Mesendoderm (in vitro differentiated cells): ENCODE measurements around the gene SYT2.

ENCODE experiments used
- DNase-seq: peaks from one replicate; pipeline ENCODE4 v3.0.0; 2013
- H2AK5ac ChIP-seq: 2 replicates; pipeline ENCODE4 v1.6.1; 2013; ENCODE audit warnings: low read length, inconsistent platforms
- H2BK120ac ChIP-seq: 2 replicates; pipeline ENCODE4 v1.6.1; 2013; ENCODE audit warnings: low read depth, mild to moderate bottlenecking, low read length, moderate library complexity, mixed read lengths
- H2BK15ac ChIP-seq: replicated peaks from 2 replicates; pipeline ENCODE4 v1.6.1; 2013; ENCODE audit warnings: low read depth, mild to moderate bottlenecking, moderate library complexity
- H2BK5ac ChIP-seq: 2 replicates; pipeline ENCODE4 v1.6.1; 2013; ENCODE audit warnings: low read length, inconsistent platforms
- H3K18ac ChIP-seq: 2 replicates; pipeline ENCODE4 v1.6.1; 2013; ENCODE audit warnings: mild to moderate bottlenecking, low read length, mixed read lengths
- H3K23ac ChIP-seq: one replicate; pipeline ENCODE4 v1.6.1; 2013; ENCODE audit warnings: low read length
- H3K27ac ChIP-seq: 2 replicates; pipeline ENCODE4 v1.5.1; 2013; ENCODE audit warnings: low read depth, mild to moderate bottlenecking, inconsistent platforms, low read length, moderate library complexity
- H3K27me3 ChIP-seq: 2 replicates; pipeline ENCODE4 v1.6.1; 2013; ENCODE audit warnings: low read length, control low read depth, mild to moderate bottlenecking, inconsistent platforms; ENCODE audit not compliant: insufficient read depth, poor library complexity
- H3K36me3 ChIP-seq: 2 replicates; pipeline ENCODE4 v1.6.1; 2013; ENCODE audit warnings: low read length, inconsistent platforms; ENCODE audit not compliant: control insufficient read depth, insufficient read depth
- H3K4ac ChIP-seq: one replicate; pipeline ENCODE4 v1.6.1; 2013; ENCODE audit warnings: low read depth, mild to moderate bottlenecking, low read length, moderate library complexity
- H3K4me1 ChIP-seq: 2 replicates; pipeline ENCODE4 v1.6.1; 2013; ENCODE audit warnings: low read depth, low read length, inconsistent platforms; ENCODE audit not compliant: control insufficient read depth
- H3K4me2 ChIP-seq: 2 replicates; pipeline ENCODE4 v1.6.1; 2013; ENCODE audit warnings: low read length
- H3K4me3 ChIP-seq: 2 replicates; pipeline ENCODE4 v1.5.1; 2013; ENCODE audit warnings: mild to moderate bottlenecking, low read length
- H3K56ac ChIP-seq: one replicate; pipeline ENCODE4 v1.6.1; 2013; ENCODE audit warnings: low read length
- H3K79me1 ChIP-seq: 2 replicates; pipeline ENCODE4 v1.6.1; 2013; ENCODE audit warnings: low read length, inconsistent platforms
- H3K79me2 ChIP-seq: 2 replicates; pipeline ENCODE4 v1.6.1; 2013; ENCODE audit warnings: mild to moderate bottlenecking, low read length; ENCODE audit not compliant: control insufficient read depth, insufficient read depth
- H3K9ac ChIP-seq: 2 replicates; pipeline ENCODE4 v1.6.1; 2013; ENCODE audit warnings: low read length, inconsistent platforms
- H4K5ac ChIP-seq: one replicate; pipeline ENCODE4 v1.6.1; 2013; ENCODE audit warnings: low read length
- H4K8ac ChIP-seq: one replicate; pipeline ENCODE4 v1.6.1; 2013; ENCODE audit warnings: low read depth, mild to moderate bottlenecking, control low read depth, low read length, moderate library complexity
- WGBS: extraction: QIAGEN DNeasy Blood & Tissue Kit; methylation state at CpG from one replicate; pipeline ENCODE4 v1.1.7; 2013; ENCODE audit warnings: low lambda C conversion rate, missing lambda C conversion rate; ENCODE audit not compliant: insufficient coverage; ENCODE audit errors: extremely low coverage; 5-methylcytosine and 5-hydroxymethylcytosine counted together

SYT2 gene

GRCh38 chr1:202673531-202673930 is 36.7 kb downstream of the SYT2 start:
- Histone ChIP-seq H2BK120ac (no peak overlapping the region), H3K79me2 (no peaks in the 10 kb centered on the region), H3K56ac (no peak overlapping the region), H2AK5ac (no peak overlapping the region), H3K36me3 (no peaks in the 10 kb centered on the region), H3K9ac (no peak overlapping the region), H2BK5ac (no peak overlapping the region), H2BK15ac (no peak overlapping the region), H3K27ac (no peak overlapping the region), H3K79me1 (no peaks in the 10 kb centered on the region), H3K4ac (no peak overlapping the region), H3K4me1 (peaks cover 6% of the 10 kb centered on the region), H4K5ac (no peak overlapping the region), H3K18ac (no peak overlapping the region), H3K23ac (no peak overlapping the region), H3K4me2 (no peak overlapping the region), H4K8ac (no peak overlapping the region), H3K4me3 (no peak overlapping the region), H3K27me3 (no peaks in the 10 kb centered on the region)
- no CpG with 5 or more reads among the region's 5 CpGs for WGBS
- no peak for DNase-seq

- Histone ChIP-seq H3K27me3 (no peaks in the 10 kb centered on the region), H3K4me3 (no peak overlapping the region), H3K9ac (no peak overlapping the region), H3K56ac (peak overlapping the region; percentile 42), H3K23ac (peak overlapping the region; percentile 94), H2BK15ac (no peak overlapping the region), H3K36me3 (no peaks in the 10 kb centered on the region), H3K79me2 (no peaks in the 10 kb centered on the region), H2BK5ac (no peak overlapping the region), H4K8ac (no peak overlapping the region), H2BK120ac (no peak overlapping the region), H3K79me1 (no peaks in the 10 kb centered on the region), H3K4ac (no peak overlapping the region), H2AK5ac (peak overlapping the region; percentile 45), H3K18ac (no peak overlapping the region), H3K4me2 (no peak overlapping the region), H3K4me1 (peaks cover 6% of the 10 kb centered on the region), H3K27ac (no peak overlapping the region), H4K5ac (no peak overlapping the region)
- DNase-seq: peak; percentile 43
- WGBS: no CpG with 5 or more reads among the region's 5 CpGs
Observed at GRCh38 chr1:202671399-202671798, 38.9 kb downstream of the SYT2 start.

GRCh38 chr1:202665417-202665816 is 44.8 kb downstream of the SYT2 start:
- H2BK5ac ChIP-seq: no peak overlapping the region
- no peak overlapping the region for H3K4me3 ChIP-seq
- H3K18ac ChIP-seq: no peak overlapping the region
- WGBS: no CpG with 5 or more reads among the region's 3 CpGs
- no peak overlapping the region for H3K23ac ChIP-seq
- no peaks in the 10 kb centered on the region for H3K27me3 ChIP-seq
- H3K56ac ChIP-seq: no peak overlapping the region
- no peak overlapping the region for H3K4ac ChIP-seq
- no peak overlapping the region for H2BK120ac ChIP-seq
- H2BK15ac ChIP-seq: no peak overlapping the region
- no peak overlapping the region for H3K4me2 ChIP-seq
- no peaks in the 10 kb centered on the region for H3K79me1 ChIP-seq
- no peak overlapping the region for H4K5ac ChIP-seq
- H3K27ac ChIP-seq: no peak overlapping the region
- DNase-seq: no peak
- no peak overlapping the region for H3K9ac ChIP-seq
- H3K36me3 ChIP-seq: no peaks in the 10 kb centered on the region
- no peak overlapping the region for H4K8ac ChIP-seq
- no peak overlapping the region for H2AK5ac ChIP-seq
- H3K79me2 ChIP-seq: no peaks in the 10 kb centered on the region
- no peaks in the 10 kb centered on the region for H3K4me1 ChIP-seq

- Histone ChIP-seq H4K5ac (no peak overlapping the region), H3K23ac (no peak overlapping the region), H3K18ac (no peak overlapping the region), H4K8ac (no peak overlapping the region), H3K4me3 (no peak overlapping the region), H3K36me3 (no peaks in the 10 kb centered on the region), H2AK5ac (no peak overlapping the region), H2BK120ac (no peak overlapping the region), H2BK5ac (no peak overlapping the region), H3K56ac (no peak overlapping the region), H3K27me3 (no peaks in the 10 kb centered on the region), H2BK15ac (no peak overlapping the region), H3K4me1 (no peaks in the 10 kb centered on the region), H3K79me2 (no peaks in the 10 kb centered on the region), H3K4ac (no peak overlapping the region), H3K79me1 (no peaks in the 10 kb centered on the region), H3K9ac (no peak overlapping the region), H3K27ac (no peak overlapping the region), H3K4me2 (no peak overlapping the region)
- DNase-seq: no peak
- no CpG with 5 or more reads among the region's 1 CpG for WGBS
Observed at GRCh38 chr1:202664083-202664482, 46.2 kb downstream of the SYT2 start.

- WGBS: no CpG with 5 or more reads among the region's 10 CpGs
- Histone ChIP-seq H3K56ac (no peak overlapping the region), H3K4ac (no peak overlapping the region), H4K5ac (no peak overlapping the region), H3K18ac (no peak overlapping the region), H3K79me1 (no peaks in the 10 kb centered on the region), H3K4me2 (no peak overlapping the region), H2BK120ac (no peak overlapping the region), H4K8ac (no peak overlapping the region), H3K36me3 (no peaks in the 10 kb centered on the region), H3K79me2 (no peaks in the 10 kb centered on the region), H2BK5ac (no peak overlapping the region), H2BK15ac (no peak overlapping the region), H3K4me3 (no peak overlapping the region), H3K9ac (no peak overlapping the region), H3K27me3 (no peaks in the 10 kb centered on the region), H3K23ac (no peak overlapping the region), H3K4me1 (no peaks in the 10 kb centered on the region), H3K27ac (no peak overlapping the region), H2AK5ac (no peak overlapping the region)
- no peak for DNase-seq
Observed at GRCh38 chr1:202663131-202663530, 47.1 kb downstream of the SYT2 start.

- no peak overlapping the region for H2BK120ac ChIP-seq
- no peak overlapping the region for H3K18ac ChIP-seq
- WGBS: no CpG with 5 or more reads among the region's 5 CpGs
- H3K56ac ChIP-seq: no peak overlapping the region
- no peaks in the 10 kb centered on the region for H3K27me3 ChIP-seq
- H2BK5ac ChIP-seq: no peak overlapping the region
- H3K36me3 ChIP-seq: no peaks in the 10 kb centered on the region
- H3K79me2 ChIP-seq: no peaks in the 10 kb centered on the region
- no peak overlapping the region for H3K9ac ChIP-seq
- no peak overlapping the region for H4K8ac ChIP-seq
- H3K79me1 ChIP-seq: no peaks in the 10 kb centered on the region
- H3K23ac ChIP-seq: no peak overlapping the region
- H2AK5ac ChIP-seq: no peak overlapping the region
- H2BK15ac ChIP-seq: no peak overlapping the region
- no peak overlapping the region for H3K27ac ChIP-seq
- H3K4me1 ChIP-seq: no peaks in the 10 kb centered on the region
- H3K4me3 ChIP-seq: no peak overlapping the region
- H3K4me2 ChIP-seq: no peak overlapping the region
- no peak overlapping the region for H4K5ac ChIP-seq
- no peak for DNase-seq
- H3K4ac ChIP-seq: no peak overlapping the region
Observed at GRCh38 chr1:202662081-202662480, 48.2 kb downstream of the SYT2 start.
